EL (cell line): ENCODE data around the gene GABRB2.
"Not testable (repeated sequence)": the region's sequence is repeated elsewhere in the genome, so short reads cannot be mapped to it uniquely, and the experiment has no call there.

Experiments used
- DNase-seq: peaks from one replicate; pipeline ENCODE4 v3.0.0-alpha.2; 2016

GABRB2 gene

GRCh38 chr5:161380486-161380885 is 166.0 kb downstream of the GABRB2 start:
- DNase-seq, result no peak

- DNase-seq, result no peak
These were observed 167.8 kb downstream of the GABRB2 start for GRCh38 chr5:161378701-161379100.

GRCh38 chr5:161376034-161376433 is 170.5 kb downstream of the GABRB2 start:
- no peak for DNase-seq

- DNase-seq, result no peak
These were observed 173.2 kb downstream of the GABRB2 start for GRCh38 chr5:161373345-161373707.

GRCh38 chr5:161372682-161373344 is 173.7 kb downstream of the GABRB2 start:
- no peak for DNase-seq

GRCh38 chr5:161369022-161369421 is 177.5 kb downstream of the GABRB2 start:
- DNase-seq, result no peak

GRCh38 chr5:161358446-161358845 is 188.1 kb downstream of the GABRB2 start:
- DNase-seq, result no peak

GRCh38 chr5:161344234-161344633 is 202.3 kb downstream of the GABRB2 start:
- DNase-seq, result no peak

- DNase-seq, result no peak
These were observed 203.6 kb downstream of the GABRB2 start for GRCh38 chr5:161342886-161343285.

GRCh38 chr5:161340012-161340411 is 206.5 kb downstream of the GABRB2 start:
- DNase-seq, result no peak

- DNase-seq, result no peak
These were observed 213.2 kb downstream of the GABRB2 start for GRCh38 chr5:161333194-161333880.

- DNase-seq, result no peak
These were observed 214.2 kb downstream of the GABRB2 start for GRCh38 chr5:161332343-161332742.

GRCh38 chr5:161314033-161314432 is 232.5 kb downstream of the GABRB2 start:
- no peak for DNase-seq

GRCh38 chr5:161312882-161313281 is 233.6 kb downstream of the GABRB2 start:
- no peak for DNase-seq

- no peak for DNase-seq
These were observed 234.6 kb downstream of the GABRB2 start for GRCh38 chr5:161311965-161312364.

GRCh38 chr5:161311146-161311708 is 235.3 kb downstream of the GABRB2 start:
- DNase-seq, result no peak

GRCh38 chr5:161306351-161306995 is 240.1 kb downstream of the GABRB2 start:
- no peak for DNase-seq

- DNase-seq, result no peak
These were observed 240.9 kb downstream of the GABRB2 start for GRCh38 chr5:161305601-161306000.

GRCh38 chr5:161302559-161302958 is 244.0 kb downstream of the GABRB2 start:
- DNase-seq, result no peak

- no peak for DNase-seq
These were observed 244.9 kb downstream of the GABRB2 start for GRCh38 chr5:161301586-161301985.

GRCh38 chr5:161299053-161299452 is 247.5 kb downstream of the GABRB2 start:
- DNase-seq, result no peak

GRCh38 chr5:161297388-161297787 is 249.1 kb downstream of the GABRB2 start:
- not testable (repeated sequence) for DNase-seq

- no peak for DNase-seq
These were observed 250.7 kb downstream of the GABRB2 start for GRCh38 chr5:161295721-161296250.

GRCh38 chr5:161288071-161288470 is 258.5 kb downstream of the GABRB2 start:
- no peak for DNase-seq
